HG02763 (cell line): ENCODE results near the gene NTRK2.

Source experiments
- ATAC-seq: cut with Tn5 transposase; IDR thresholded peaks from one replicate; pipeline ENCODE4 v1.9.1; 2021; ENCODE audit warnings: mild to moderate bottlenecking, moderate library complexity; ENCODE audit not compliant: unreplicated experiment

The NTRK2 gene

GRCh38 chr9:84778570-84778969 is 109.0 kb downstream of the NTRK2 start:
- ATAC-seq, result no peak

GRCh38 chr9:84779883-84780282 is 110.4 kb downstream of the NTRK2 start:
- no peak for ATAC-seq

- no peak for ATAC-seq
These were observed 110.9 kb downstream of the NTRK2 start for GRCh38 chr9:84780385-84780784.

GRCh38 chr9:84781458-84781857 is 111.9 kb downstream of the NTRK2 start:
- no peak for ATAC-seq

GRCh38 chr9:84781931-84782866 is 112.7 kb downstream of the NTRK2 start:
- no peak for ATAC-seq

- no peak for ATAC-seq
These were observed 116.4 kb downstream of the NTRK2 start for GRCh38 chr9:84785792-84786547.

- ATAC-seq, result no peak
These were observed 119.4 kb downstream of the NTRK2 start for GRCh38 chr9:84788803-84789462.

GRCh38 chr9:84789463-84789830 is 119.9 kb downstream of the NTRK2 start:
- ATAC-seq, result no peak

- no peak for ATAC-seq
These were observed 122.1 kb downstream of the NTRK2 start for GRCh38 chr9:84791643-84792042.

- ATAC-seq, result no peak
These were observed 123.7 kb downstream of the NTRK2 start for GRCh38 chr9:84793251-84793650.

- no peak for ATAC-seq
These were observed 125.6 kb downstream of the NTRK2 start for GRCh38 chr9:84794981-84795637.

GRCh38 chr9:84796404-84796803 is 126.9 kb downstream of the NTRK2 start:
- no peak for ATAC-seq

GRCh38 chr9:84799251-84799650 is 129.7 kb downstream of the NTRK2 start:
- ATAC-seq, result no peak

GRCh38 chr9:84804951-84805694 is 135.6 kb downstream of the NTRK2 start:
- ATAC-seq, result no peak

- no peak for ATAC-seq
These were observed 137.9 kb downstream of the NTRK2 start for GRCh38 chr9:84807431-84807830.

- no peak for ATAC-seq
These were observed 138.4 kb downstream of the NTRK2 start for GRCh38 chr9:84807870-84808390.

GRCh38 chr9:84808416-84808815 is 138.9 kb downstream of the NTRK2 start:
- ATAC-seq, result no peak

- no peak for ATAC-seq
These were observed 141.7 kb downstream of the NTRK2 start for GRCh38 chr9:84811072-84811750.

GRCh38 chr9:84811751-84812074 is 142.2 kb downstream of the NTRK2 start:
- ATAC-seq, result no peak

- ATAC-seq, result no peak
These were observed 142.8 kb downstream of the NTRK2 start for GRCh38 chr9:84812355-84812754.
